Activated CD8-positive, alpha-beta memory T cell treated with anti-CD3 and anti-CD28 coated beads for 36 hours (primary cell): ENCODE data around the gene WASHC2A. TPM values are rescaled to one million over a fixed set of nuclear protein-coding genes. Genes with fewer than 3 reads are reported as not detected.
"Not testable (repeated sequence)": the region's sequence is repeated elsewhere in the genome, so short reads cannot be mapped to it uniquely, and the experiment has no call there.

Experiments used
- CTCF ChIA-PET: fragments of 350-600 bp; sonication (Branson Sonifier 250); formaldehyde crosslinking; loops from one replicate; lab custom pipeline; 2021; ENCODE audit warnings: antibody characterized with exemption; lab: Charles Lee
- POLR2A ChIA-PET: fragments of 350-600 bp; sonication (Branson Sonifier 250); formaldehyde crosslinking; loops from one replicate; lab custom pipeline; 2021; ENCODE audit warnings: antibody characterized with exemption; lab: Charles Lee
- total RNA-seq, 2 experiments: library from RNA; stranded (reverse); gene quantifications; one replicate each; pipeline ENCODE4 v1.2.3, GENCODE V29; 2021

WASHC2A gene
- total RNA-seq, 2 experiments from 2014 or later = 28.8 to 33.0 TPM

GRCh38 chr10:50131245-50131965 lies 63.7 kb downstream of the WASHC2A start:
- POLR2A ChIA-PET = not testable (repeated sequence)

GRCh38 chr10:50132322-50132721 lies 64.6 kb downstream of the WASHC2A start:
- POLR2A ChIA-PET, CTCF ChIA-PET: not testable (repeated sequence)

More at GRCh38 chr10:50131245-50131965, 63.7 kb downstream of the WASHC2A start:
- CTCF ChIA-PET = not testable (repeated sequence)

GRCh38 chr10:50132841-50133240 lies 65.1 kb downstream of the WASHC2A start:
- POLR2A ChIA-PET, CTCF ChIA-PET: not testable (repeated sequence)

GRCh38 chr10:50143512-50144174 lies 75.9 kb downstream of the WASHC2A start:
- POLR2A ChIA-PET, CTCF ChIA-PET: not testable (repeated sequence)

GRCh38 chr10:50145575-50145974 lies 77.8 kb downstream of the WASHC2A start:
- CTCF ChIA-PET, POLR2A ChIA-PET: not testable (repeated sequence)

- ChIA-PET POLR2A (no interaction called here), CTCF (no interaction called here)
These were observed 85.1 kb downstream of the WASHC2A start for GRCh38 chr10:50152792-50153272.

GRCh38 chr10:50157868-50158267 lies 90.1 kb downstream of the WASHC2A start:
- CTCF ChIA-PET, POLR2A ChIA-PET: not testable (repeated sequence)

GRCh38 chr10:50159856-50160255 lies 92.1 kb downstream of the WASHC2A start:
- CTCF ChIA-PET, POLR2A ChIA-PET: not testable (repeated sequence)

- POLR2A ChIA-PET, CTCF ChIA-PET: not testable (repeated sequence)
These were observed 97.3 kb downstream of the WASHC2A start for GRCh38 chr10:50165038-50165437.

- CTCF ChIA-PET = not testable (repeated sequence)
These were observed 100.1 kb downstream of the WASHC2A start for GRCh38 chr10:50167833-50168232.

GRCh38 chr10:50169506-50169905 lies 101.8 kb downstream of the WASHC2A start:
- CTCF ChIA-PET, POLR2A ChIA-PET: not testable (repeated sequence)

More at GRCh38 chr10:50167833-50168232, 100.1 kb downstream of the WASHC2A start:
- POLR2A ChIA-PET = not testable (repeated sequence)

GRCh38 chr10:50174788-50175525 lies 107.2 kb downstream of the WASHC2A start:
- POLR2A ChIA-PET, CTCF ChIA-PET: not testable (repeated sequence)

Other genes starting within 250 kb of the WASHC2A start
- 10 to 100 TPM; 33.1 to 36.5 TPM for gene PARG, start 125.9 kb upstream of the WASHC2A start, total RNA-seq
- 10 to 100 TPM; 20.0 to 20.7 TPM for gene TIMM23B, start 125.9 kb upstream of the WASHC2A start, total RNA-seq
- gene AGAP6, start 79.5 kb upstream of the WASHC2A start, total RNA-seq = 10 to 100 TPM; 15.1 to 15.3 TPM
- gene ASAH2, start 183.6 kb downstream of the WASHC2A start, total RNA-seq = 1 to 10 TPM; 4.8 to 5.2 TPM